Left ventricle myocardium inferior (tissue), 1 donor: ENCODE data around the gene SGSM1. TPM values are rescaled to one million over a fixed set of nuclear protein-coding genes. Genes with fewer than 3 reads are reported as not detected.

Experiments
- DNase-seq: peaks from one replicate; pipeline ENCODE4 v3.0.0-alpha.2; 2020
- H3K27ac ChIP-seq: fragments of 200-600 bp; replicated peaks from 2 replicates; pipeline ENCODE4 v1.8.0; 2021
- H3K27me3 ChIP-seq: fragments of 200-600 bp; 2 replicates; pipeline ENCODE4 v1.8.0; 2021; ENCODE audit warnings: low read depth
- H3K36me3 ChIP-seq: fragments of 200-600 bp; 2 replicates; pipeline ENCODE4 v1.8.0; 2021
- H3K4me1 ChIP-seq: fragments of 200-600 bp; 2 replicates; pipeline ENCODE4 v1.8.0; 2021
- H3K4me3 ChIP-seq: fragments of 200-600 bp; 2 replicates; pipeline ENCODE4 v1.8.0; 2021; ENCODE audit warnings: mild to moderate bottlenecking, moderate library complexity
- H3K9me3 ChIP-seq: fragments of 200-600 bp; replicated peaks from 2 replicates; pipeline ENCODE4 v1.8.0; 2021
- CTCF ChIP-seq: fragments of 200-600 bp; IDR thresholded peaks from 2 replicates; pipeline ENCODE4 v1.8.0; 2021; ENCODE audit warnings: antibody characterized with exemption, mild to moderate bottlenecking, borderline replicate concordance
- intact Hi-C: fragments of 100-400 bp; cut with micrococcal nuclease; formaldehyde crosslinking; loops from one replicate; pipeline ENCODE4 v1.11.0; 2022
- total RNA-seq: library from RNA; stranded (reverse); fragmentation: NEBNext Ultra II Directional; extraction: Animal tissue kit (Norgen Biotek cat#: 25700); gene quantifications from one replicate; pipeline ENCODE4 v1.2.1, GENCODE V29; 2021
- donor health status: DM: no; HTN: yes; CAD: no; lungs with severe emphysema.

SGSM1 gene
- total RNA-seq, 1 donor from 2014 or later = 8.8 TPM

GRCh38 chr22:24824915-24825314, 18.9 kb downstream of the SGSM1 start:
- intact Hi-C loops = no loop called here
- DNase-seq = no peak
- Histone ChIP-seq H3K4me3 (no peak overlapping the region), H3K36me3 (no peaks in the 10 kb centered on the region), H3K4me1 (peaks cover 37% of the 10 kb centered on the region), H3K27ac (no peak overlapping the region), H3K9me3 (no peaks in the 10 kb centered on the region), H3K27me3 (no peaks in the 10 kb centered on the region)
- no peak for TF ChIP-seq CTCF

GRCh38 chr22:24826710-24827285, 20.8 kb downstream of the SGSM1 start:
- intact Hi-C loops = no loop called here
- Histone ChIP-seq H3K4me1 (peaks cover 23% of the 10 kb centered on the region), H3K4me3 (no peak overlapping the region), H3K27me3 (no peaks in the 10 kb centered on the region), H3K27ac (no peak overlapping the region), H3K36me3 (no peaks in the 10 kb centered on the region), H3K9me3 (no peaks in the 10 kb centered on the region)
- no peak for TF ChIP-seq CTCF
- no peak for DNase-seq

- DNase-seq = no peak
- Histone ChIP-seq H3K27ac (no peak overlapping the region), H3K27me3 (no peaks in the 10 kb centered on the region), H3K4me1 (peaks cover 22% of the 10 kb centered on the region), H3K9me3 (no peaks in the 10 kb centered on the region), H3K36me3 (no peaks in the 10 kb centered on the region), H3K4me3 (no peak overlapping the region)
- TF ChIP-seq CTCF = no peak
- intact Hi-C loops = no loop called here
Measured at GRCh38 chr22:24827296-24827695, 21.3 kb downstream of the SGSM1 start.

- intact Hi-C loops = no loop called here
- no peak for TF ChIP-seq CTCF
Measured at GRCh38 chr22:24830205-24830979, 24.4 kb downstream of the SGSM1 start.

GRCh38 chr22:24831687-24832086, 25.7 kb downstream of the SGSM1 start:
- no peaks in the 10 kb centered on the region for H3K9me3 ChIP-seq
- no peak for DNase-seq
- peaks cover 12% of the 10 kb centered on the region for H3K4me1 ChIP-seq
- TF ChIP-seq CTCF = no peak
- H3K36me3 ChIP-seq = no peaks in the 10 kb centered on the region
- H3K27ac ChIP-seq = no peak overlapping the region
- H3K27me3 ChIP-seq = no peaks in the 10 kb centered on the region
- no peak overlapping the region for H3K4me3 ChIP-seq
- intact Hi-C loops = no loop called here

More at GRCh38 chr22:24830205-24830979, 24.4 kb downstream of the SGSM1 start:
- H3K36me3 ChIP-seq = no peaks in the 10 kb centered on the region
- no peaks in the 10 kb centered on the region for H3K4me1 ChIP-seq
- H3K27ac ChIP-seq = no peak overlapping the region
- no peaks in the 10 kb centered on the region for H3K27me3 ChIP-seq
- DNase-seq = no peak
- no peaks in the 10 kb centered on the region for H3K9me3 ChIP-seq
- no peak overlapping the region for H3K4me3 ChIP-seq
